Kidney tubule cell (primary cell): ENCODE results near the gene CHD9NB.

Experiments
- DNase-seq: peaks from one replicate; pipeline ENCODE4 v3.0.0-alpha.2; 2018; ENCODE audit warnings: low spot score

CHD9NB gene

DNA sequence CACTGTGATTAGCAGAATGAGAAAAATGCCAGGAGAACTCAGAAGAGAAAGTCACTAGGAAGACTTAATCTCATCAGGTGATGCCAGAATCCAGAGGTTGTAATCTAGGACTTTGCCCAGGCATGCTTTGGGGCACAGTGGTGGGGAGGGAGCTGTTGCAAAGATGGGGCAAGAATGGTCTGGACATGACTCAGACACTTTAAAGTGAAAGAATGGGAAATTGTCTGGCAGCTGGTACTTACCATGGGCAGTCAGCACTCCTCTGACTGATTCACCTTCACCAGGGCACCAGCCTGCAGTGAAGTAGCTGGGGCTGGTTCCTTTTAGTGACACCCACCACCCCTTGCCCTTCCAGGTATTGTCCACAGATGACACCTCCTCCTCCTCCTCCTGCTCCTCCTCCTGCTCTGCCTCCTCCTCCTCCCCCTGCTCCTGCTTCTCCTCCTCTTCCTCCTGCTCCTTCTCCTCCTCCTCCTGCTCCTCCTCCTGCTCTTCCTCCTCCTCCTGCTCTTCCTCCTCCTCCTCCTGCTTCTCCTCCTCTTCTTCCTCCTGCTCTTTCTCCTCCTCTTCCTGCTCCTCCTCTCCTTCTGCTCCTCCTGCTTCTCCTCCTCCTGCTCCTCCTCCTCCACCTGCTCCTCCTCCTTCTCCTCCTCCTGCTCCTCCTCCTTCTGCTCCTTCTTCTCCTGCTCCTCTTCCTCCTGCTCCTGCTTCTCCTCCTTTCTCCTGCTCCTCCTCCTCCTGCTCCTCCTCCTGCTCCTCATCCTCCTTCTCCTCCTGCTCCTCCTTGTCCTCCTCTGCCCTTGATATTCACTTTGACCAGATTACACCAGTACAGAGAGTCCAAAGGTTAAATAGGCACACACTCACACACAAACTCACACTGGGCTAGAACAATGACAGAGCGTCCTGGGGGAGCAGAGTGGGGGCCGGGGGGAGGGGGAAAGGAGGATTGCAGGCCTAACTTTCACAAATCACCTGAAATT, at the start of gene CHD9NB:
Gene CHD9NB, minus strand, starts transcription at position 379 of the 983 bp plus-strand sequence. CDS start 8,739 bp downstream, outside the sequence.
- DNase-seq: peak; percentile 97

DNA sequence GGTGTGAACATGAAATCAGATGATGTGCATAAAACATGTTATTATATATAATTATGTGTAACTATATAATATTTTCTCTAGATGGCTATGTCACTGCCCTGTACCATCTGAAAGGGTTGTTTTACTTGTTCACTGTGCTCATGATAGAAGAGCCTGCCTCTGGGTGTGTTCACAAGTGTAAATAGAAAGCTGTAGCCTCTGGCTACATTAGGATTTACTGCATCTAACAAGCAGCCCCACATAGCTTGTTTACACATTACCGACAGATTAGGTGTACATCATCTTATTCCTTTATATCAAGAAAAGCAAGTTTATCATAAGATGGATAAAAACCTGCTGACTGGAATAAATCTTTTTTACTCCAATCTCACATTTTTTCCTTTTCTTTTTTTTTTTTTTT, 48.2 kb upstream of the CHD9NB start:
- no peak for DNase-seq

DNA sequence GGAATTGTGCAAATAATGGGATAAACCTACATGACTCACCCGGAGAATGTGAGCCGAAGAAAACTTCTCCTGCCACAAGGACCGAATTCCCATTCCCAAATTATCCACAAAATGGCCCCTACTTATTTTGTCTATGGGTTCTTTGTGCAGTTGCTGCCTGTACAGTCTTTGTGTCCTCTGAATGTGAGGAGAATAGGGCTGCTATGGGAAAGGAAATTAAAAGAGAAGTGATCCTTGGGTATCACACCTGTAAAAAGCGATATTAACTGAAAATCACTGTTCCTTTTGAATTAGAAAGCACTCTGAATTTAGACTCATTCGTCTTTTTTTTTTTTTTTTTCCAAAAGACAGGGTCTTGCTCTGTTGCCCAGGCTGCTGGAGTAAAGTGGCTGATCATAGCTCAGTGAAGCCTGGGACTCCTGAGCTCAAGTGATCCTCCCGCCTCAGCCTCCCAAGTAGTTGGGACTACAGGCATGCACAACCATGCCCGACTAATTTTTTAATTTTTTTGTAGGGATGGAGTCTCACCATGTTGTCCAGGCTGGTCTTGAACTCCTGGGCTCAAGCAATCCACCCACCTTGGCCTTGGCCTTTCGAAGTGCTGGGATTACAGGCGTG, 47.5 kb upstream of the CHD9NB start:
- no peak for DNase-seq

DNA sequence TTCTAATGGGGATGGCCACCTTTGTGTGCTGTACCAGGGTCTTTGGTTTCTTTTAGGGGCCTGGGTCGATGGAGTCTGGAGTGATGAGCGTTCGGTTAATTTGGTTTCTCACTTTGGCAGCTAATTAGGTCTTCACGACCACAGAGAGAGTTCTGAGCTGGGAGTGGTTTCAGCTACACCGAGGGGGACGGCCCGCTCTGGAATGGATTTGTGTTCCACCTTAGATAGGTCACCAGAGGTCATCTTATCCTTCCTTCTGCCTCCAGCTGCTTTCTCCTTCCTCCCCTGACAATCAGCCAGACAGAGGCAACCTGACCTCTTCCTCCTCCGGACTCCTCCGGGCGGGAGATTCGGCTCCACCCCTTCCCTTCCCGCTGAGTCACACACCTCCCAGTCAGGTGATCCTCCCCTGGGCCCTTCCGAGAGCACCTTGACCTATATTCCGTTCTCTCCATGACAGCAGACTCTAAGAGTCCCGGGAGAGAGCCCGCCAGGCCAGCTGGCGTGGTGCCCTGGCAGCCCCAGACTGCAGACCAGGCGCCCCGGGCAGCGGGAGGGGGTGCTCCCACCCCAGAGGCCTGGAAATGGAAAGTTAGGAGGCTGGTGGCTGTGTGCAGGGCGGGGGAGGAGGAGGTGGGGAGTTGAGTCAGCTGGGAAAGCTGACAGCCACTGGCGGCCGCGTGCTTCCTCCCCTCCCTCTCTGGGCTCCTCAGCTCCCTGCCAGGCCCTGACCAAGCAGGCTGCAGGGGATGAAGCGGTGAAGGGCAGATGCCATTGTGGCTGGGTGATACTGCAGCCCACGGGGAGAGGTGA, 46.8 kb upstream of the CHD9NB start:
- peak; percentile 99 for DNase-seq

DNA sequence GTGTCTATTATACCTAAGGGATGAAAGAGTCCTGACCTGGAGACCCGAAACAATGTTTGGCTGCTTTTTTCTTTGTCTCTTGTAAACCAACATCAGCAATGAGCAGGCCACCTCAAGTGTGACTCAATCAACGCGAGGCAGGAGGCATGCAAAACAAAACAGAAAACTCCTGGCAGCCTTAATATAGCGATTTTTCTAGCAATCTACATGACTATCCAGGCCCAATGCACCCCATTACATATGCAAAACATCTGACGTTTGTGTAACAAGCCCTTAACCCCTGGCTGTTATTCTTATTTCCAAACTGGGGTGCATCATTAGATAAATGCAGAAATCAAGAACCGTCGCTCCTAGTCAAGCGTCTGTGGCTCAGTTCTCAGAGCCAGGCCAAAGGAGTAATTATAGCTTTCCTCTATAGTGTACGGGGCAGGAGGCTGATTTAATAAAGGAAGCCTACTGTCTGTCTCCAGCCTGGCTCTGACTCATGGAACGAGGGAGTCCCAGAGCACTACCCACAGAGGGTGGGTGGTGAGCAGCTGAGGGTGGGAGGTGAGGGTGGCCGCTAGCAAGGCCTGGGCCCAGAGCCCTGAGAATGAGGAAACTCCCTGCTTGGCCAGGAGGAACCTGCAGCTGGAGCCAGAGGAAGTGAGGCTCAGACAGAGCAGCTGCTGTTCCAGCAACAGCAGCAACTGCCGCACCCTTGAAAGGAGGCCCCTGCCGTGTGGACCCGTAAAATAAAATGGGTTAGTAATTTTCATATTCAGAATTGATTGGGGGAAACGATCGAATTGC, 46.0 kb upstream of the CHD9NB start:
- DNase-seq: peak; percentile 95

DNA sequence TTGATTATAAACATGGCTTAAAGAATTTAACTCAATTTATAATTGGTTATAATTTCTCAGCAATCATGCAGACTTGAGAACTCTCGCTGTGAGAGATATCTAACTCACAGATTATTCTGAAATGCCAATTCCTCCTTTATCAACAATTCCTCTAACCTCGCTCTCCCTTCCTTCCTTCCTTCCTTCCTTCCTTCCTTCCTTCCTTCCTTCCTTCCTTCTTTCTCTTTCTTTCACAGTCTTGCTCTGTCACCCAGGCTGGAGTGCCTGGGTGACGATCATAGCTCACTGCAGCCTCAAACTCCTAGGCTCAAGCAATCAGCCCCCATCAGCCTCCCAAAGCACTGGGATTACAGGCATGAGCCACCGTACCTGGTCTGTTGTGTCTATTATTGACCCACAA, 44.5 kb upstream of the CHD9NB start:
- DNase-seq: no peak

DNA sequence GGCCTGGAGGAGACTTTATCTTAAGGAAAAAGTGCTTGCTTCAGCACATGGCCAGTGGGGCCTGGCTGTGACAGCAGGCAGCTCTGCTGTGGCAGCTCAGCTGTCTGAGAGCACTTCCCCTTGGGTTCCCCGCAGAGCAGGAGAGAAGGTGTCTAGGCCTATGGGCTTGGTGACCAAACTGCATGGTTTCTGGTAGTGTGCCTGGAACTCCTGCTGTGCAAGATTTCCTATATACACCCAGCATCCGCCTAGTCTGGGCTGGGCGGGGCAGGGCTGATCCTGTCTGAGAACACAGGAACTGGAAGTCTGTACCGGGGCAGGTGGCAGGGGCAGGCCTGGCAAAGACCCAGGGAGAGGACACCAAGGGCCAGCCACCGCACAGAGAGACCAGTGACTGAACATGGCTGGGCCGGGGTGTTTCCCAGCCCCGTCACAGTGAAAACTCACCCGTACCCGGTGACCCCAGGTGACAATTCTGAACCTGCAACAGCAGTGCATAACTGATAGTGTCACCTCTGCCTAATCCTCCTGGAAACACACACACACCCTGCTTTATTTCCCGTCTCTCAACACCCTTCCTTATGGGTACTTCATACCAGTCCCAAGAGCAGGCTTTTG, 41.4 kb upstream of the CHD9NB start:
- no peak for DNase-seq

DNA sequence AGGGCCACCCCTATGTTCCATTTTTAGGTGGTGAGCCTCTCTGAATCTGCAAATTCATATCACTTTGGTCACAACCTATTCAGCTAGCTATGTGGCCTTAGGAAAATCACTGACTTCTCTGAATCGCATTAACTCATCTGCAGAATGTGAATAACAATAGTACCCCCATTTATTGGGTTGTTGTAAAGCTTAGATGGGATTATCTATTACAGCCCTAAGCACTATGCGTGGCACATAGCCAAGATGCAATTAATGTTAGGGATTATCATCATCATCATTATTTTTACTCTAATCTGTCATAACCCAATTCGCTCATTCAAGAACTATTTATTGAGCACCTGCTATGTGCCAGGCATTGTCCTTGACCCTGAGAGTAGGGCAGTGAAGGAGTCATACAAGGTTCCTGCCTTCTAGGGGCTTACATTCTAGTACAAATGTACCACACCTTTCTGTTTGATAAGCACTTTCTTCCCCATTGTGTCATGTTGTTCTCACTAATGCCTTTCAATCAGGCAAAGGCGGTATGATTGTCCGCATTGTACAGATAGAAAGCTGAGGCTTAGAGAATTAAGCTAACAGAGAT, 40.6 kb upstream of the CHD9NB start:
- DNase-seq: no peak

DNA sequence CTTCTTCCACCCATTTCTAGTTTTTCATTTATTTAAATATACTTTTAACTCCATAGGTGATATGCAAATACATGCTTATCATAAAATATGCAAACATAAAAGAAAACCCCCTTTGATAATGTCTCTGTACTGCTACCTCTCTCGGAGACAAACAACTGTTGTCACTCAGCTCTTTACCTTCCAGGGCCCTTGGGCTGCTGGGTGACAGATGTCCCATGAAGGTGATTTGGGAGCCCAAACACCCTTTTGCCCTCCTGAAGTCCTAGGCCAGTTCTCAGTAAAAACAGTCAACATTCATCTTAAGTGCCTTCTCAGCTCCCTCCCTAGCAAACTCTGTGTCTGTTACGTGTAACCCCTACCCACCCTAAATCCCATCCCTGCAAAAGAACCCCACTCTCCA, 39.6 kb upstream of the CHD9NB start:
- DNase-seq: no peak

DNA sequence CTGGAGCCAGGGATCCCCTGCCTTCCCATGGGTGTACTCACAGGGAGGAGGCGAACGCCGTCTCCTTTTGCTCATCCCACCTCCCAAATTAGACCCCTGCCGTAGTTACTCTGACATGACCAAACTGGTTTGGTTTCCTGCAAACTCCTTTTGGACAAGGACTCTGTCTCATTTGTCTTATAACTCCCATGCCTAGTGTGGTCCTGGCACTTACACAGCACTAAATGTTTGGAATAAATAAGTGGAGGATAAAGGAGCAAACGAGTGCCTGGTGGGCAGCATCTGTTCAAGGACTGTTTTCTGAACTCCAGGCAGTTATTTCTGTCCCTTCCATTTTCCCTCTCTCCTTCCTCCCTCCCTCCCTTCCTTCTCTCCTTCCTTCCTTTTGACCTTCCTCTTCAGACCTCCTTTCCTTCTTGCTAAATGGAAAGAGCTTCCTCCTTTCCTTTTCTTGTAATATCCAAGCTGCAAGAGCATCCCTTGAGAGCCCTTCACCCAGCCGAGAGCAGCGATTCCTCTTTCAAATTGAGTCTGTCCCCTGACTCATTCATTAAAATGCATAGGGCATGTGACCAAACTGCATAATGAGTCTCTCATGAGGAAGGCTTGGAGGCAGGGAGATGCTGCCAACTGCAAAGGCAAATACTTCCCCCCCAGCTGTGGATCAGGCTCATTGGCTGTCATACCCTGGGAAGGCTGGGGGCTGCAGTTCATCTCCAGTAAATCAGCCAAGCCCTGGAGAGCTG, 38.9 kb upstream of the CHD9NB start:
- peak; percentile 78 for DNase-seq

DNA sequence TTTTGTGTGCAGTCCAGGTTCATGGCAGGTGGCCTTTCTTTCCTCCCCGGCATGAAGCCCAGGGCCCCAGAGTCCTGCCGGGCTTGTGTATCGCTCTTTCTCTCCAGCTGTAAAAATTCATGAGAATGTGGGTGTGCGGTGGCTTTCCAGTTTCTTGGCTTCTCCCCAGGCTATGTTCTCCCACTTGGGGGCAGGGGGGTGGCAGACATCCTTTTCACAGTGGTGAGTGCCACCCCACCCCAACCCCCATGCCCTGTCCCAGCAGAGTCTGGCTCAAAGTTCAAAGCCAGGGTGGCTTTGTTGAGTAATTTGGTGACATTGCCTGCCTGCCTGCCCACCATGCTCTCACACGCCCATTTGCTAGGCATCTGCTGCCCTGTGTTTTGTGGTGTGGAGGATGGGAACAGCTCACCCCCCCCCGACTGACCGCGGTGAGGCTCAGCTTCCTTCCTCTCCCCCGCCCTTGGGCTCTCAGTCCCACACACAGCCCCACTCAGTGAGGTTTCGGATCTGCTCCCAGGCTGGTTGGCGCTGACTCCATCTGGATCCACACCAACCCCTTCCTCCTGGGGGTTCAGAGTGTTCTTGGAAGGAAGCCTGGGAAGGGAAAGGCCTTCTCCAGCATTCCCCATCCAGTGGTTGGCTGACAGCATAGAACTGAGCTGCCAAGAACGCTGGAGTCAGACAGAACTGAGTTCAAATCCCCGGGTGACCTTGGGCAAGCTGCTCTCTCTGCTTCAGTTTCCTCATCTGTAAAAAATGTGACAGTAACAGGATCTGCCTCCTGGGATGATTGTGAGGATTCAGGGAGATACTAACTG, 38.1 kb upstream of the CHD9NB start:
- peak; percentile 60 for DNase-seq

DNA sequence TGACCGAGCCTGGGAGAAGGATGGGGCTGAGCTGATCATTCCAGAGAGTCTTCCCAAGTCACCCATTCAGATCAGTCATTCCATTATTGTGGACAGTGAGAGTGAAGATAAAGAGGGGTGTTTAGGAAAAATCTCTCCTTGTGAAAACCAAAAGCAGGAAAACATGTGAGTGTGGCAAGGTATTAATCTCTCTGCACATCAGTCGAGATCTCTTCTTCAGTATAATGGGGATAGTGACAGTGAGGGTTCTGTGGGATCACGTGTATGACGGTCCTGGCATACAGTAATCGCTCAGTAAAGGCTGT, 37.5 kb upstream of the CHD9NB start:
- DNase-seq: no peak

DNA sequence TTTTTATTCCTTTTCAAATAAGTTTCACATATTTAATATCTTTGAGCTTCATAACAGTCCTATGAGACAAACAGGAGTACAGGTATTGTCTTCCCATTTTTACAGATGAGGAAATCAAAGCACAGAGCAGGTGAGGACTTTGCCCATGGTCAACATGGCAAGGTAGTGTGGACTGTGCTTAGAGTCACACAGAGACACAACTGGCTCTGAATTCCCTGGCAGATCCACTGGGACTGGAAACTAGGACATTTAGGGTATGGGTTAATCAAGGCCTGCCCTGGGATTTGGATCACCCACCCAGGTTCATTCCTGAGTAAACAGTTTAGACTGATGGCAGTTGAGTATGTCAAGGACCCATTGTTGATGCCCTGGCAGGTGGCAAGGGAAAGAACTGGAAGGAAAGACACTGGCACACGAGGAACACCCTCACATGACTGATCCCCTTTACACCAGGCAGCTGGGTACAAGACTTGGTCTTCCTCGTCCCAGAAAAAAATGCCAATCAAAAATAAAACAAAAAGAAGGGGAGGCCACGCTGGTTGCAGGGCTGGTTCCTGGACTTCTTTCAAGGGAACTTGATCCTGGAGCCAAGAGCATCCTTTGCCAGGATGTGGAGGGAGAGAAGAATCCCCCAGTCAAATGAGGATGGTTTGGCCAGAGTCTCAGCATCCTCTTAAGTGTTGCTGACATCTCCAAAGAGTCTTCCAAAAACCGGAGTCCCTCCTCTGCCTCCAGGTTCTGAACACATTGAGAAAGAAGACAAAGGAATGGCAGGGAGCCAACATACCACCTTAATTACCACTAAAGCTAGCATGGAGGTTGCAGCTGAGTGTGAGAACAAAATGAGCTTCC, 37.0 kb upstream of the CHD9NB start:
- DNase-seq: no peak

DNA sequence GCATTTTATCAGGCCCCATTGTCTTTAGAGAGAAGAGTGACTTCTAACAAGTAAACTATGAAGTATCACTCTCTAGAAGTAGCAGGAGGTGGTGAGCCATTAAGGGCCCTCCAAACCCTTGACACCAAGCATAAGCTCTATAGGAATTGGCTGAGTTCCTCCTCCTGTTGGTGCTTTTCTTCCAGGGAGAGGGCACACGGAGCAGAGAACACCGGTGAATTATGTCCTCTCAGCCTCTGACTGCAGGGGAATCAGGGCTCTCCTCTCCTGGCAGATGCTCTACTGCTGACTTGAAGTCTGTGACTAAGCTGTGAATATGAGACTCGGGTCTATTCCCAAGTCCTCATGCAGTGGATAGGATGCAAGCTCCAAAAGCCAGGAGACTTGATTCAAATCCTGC, 34.4 kb upstream of the CHD9NB start:
- no peak for DNase-seq

DNA sequence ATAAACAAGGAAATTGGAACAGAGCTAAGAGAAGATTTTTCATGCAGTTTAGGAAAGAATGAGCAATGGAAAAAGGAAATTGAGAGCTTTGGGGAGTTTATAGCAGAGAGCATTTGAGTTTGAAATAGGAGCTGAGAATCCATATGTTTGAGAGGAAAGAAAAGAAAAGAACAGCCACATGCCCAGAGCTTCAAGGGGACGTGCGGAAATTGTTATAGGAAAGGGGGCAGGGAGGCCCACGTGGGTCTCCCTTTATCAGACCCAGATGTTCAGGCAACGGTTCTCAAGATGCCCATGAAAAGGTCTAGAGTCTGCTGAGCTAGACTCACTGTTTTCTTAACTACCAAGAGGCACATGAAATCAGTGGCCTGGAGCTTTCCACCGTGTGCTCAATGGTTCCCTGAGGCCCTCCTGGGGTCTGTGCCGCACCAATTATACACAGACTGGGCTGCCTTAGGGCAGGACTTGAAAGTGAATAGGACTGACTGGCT, 33.3 kb upstream of the CHD9NB start:
- no peak for DNase-seq

DNA sequence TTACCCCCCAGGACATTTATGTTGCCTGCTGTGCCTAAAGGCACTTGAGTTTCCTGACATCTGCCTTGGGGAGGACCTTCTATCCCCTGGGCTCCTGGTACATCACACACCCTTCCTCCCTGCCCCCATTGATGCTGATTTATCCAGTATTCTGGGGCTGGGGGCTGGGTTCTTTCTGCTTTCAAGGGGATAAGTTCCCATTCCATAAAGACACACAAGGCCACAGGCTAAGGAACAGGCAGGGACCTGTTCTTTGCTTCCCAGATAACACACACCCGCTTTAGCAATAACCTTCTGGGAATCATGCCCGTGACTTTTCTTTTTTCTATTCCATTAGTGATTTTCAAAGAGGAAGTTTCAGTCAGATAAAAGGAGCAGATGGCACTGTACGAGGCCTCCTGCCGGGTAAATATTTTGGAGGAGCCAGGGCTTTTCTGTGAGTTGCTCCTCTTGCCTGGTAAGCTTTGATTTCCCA, 32.7 kb upstream of the CHD9NB start:
- no peak for DNase-seq

DNA sequence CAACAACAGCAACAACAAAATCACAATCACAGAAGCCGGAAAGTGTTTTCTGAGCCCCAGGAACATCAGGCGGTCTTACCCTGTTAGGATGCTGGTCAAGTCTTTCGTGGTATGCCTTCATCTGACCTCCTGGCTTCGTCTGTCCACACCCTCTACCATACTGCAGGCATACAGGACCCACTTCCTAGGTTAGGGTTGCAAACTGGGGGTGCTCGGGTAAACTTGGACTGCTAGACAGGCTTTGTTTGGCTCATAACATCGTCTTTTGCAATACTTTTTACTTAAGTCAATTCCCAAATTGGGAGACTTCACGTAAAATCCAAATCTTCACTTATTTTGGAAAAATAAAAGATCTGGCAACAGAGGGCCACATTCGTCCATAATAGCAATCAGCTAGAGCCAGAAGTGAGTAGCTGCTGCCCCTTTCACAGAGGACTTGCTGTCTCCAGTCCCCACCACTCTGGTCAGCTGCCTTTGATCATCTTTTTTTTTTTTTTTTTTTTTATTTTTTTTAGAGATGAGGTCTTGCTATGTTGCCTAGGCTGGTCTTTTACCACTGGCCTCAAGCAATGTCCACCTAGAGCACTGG, 32.1 kb upstream of the CHD9NB start:
- no peak for DNase-seq

DNA sequence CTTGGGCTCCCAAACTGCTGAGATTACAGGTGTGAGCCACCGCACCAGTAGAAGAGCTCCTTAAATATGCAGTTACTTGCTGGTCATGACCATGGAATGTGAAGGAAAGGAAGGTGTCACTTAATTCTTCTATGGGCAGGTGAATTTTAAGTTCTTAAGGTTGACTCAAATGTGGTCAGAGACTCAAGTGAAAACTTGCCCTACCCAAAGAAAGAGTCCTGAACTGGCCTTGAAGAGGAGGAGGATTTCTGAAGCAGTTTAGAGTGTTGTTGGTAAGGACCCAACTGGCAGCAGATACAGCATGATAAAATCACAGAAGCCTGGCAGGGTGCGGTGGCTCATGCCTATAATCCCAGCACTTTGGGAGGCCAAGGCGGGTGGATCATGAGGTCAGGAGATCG, 31.4 kb upstream of the CHD9NB start:
- DNase-seq: peak; percentile 52
